GM12872 (cell line): ENCODE measurements around the gene NUP214.

Experiments used
- TF ChIP-seq, protein P1 (sequence below): IDR thresholded peaks from 3 replicates; pipeline ENCODE4 v1.5.1; 2011; ENCODE audit warnings: low read depth, mild to moderate bottlenecking, low read length, moderate library complexity; ENCODE audit not compliant: insufficient read depth

NUP214 gene

GRCh38 chr9:131125288-131126058 lies at the start of gene NUP214:
NUP214 (plus strand) TSS chr9:131125586; CDS start chr9:131125705, 119 bp downstream.
- TF ChIP-seq, protein P1, sequence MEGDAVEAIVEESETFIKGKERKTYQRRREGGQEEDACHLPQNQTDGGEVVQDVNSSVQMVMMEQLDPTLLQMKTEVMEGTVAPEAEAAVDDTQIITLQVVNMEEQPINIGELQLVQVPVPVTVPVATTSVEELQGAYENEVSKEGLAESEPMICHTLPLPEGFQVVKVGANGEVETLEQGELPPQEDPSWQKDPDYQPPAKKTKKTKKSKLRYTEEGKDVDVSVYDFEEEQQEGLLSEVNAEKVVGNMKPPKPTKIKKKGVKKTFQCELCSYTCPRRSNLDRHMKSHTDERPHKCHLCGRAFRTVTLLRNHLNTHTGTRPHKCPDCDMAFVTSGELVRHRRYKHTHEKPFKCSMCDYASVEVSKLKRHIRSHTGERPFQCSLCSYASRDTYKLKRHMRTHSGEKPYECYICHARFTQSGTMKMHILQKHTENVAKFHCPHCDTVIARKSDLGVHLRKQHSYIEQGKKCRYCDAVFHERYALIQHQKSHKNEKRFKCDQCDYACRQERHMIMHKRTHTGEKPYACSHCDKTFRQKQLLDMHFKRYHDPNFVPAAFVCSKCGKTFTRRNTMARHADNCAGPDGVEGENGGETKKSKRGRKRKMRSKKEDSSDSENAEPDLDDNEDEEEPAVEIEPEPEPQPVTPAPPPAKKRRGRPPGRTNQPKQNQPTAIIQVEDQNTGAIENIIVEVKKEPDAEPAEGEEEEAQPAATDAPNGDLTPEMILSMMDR: no peak

- TF ChIP-seq, protein P1: no peak
Observed at GRCh38 chr9:131076347-131077195, 48.8 kb upstream of the NUP214 start.

GRCh38 chr9:131078427-131079366 lies 46.7 kb upstream of the NUP214 start:
- TF ChIP-seq, protein P1: no peak

DNA sequence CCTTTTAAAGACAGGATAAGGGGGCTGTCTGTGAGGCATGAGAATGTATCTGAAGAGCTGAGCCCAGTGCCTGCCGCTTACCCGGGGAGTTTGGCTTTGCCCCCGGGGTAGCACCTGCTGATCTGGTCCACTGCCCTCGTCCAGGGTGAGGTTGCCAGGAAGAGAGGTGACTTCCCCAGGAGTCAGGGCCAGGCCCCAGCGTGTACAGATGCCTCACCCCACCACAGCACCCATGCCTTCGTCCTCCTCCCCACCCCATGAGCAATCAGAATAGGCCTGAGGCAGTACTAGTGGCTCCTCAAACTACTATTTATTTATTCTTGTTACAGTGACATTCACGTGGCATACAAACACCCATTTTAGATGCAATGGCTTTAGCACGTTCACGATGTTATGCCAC lies 44.8 kb upstream of the NUP214 start:
- TF ChIP-seq, protein P1: no peak

DNA sequence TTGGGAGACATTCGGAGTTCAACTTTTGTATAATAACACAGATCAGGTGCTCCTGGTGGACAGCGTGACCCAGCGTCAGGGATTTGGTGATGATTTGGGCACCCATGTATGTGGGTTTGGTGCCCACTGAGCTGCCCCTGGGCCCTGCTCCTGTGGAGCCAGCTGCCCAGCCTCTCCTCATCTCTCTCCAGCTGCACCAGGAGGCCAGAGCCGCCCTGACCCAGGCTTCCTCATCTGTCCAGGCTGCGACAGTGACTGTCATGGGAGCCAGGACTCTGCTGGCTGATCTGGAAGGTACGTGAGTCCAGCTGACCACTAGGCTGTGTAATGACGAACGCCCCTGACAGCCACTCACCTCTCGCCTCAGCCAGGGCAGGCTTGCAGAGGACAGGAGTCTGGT lies 43.5 kb upstream of the NUP214 start:
- TF ChIP-seq, protein P1: no peak

- TF ChIP-seq, protein P1: no peak
Observed at GRCh38 chr9:131082774-131083512, 42.4 kb upstream of the NUP214 start.
